GM18951 (cell line): ENCODE results near the gene TECRL.

Source experiments
- POLR2A ChIP-seq: IDR thresholded peaks from 4 replicates; pipeline ENCODE4 v1.6.1; 2011; ENCODE audit warnings: mild to moderate bottlenecking; ENCODE audit not compliant: insufficient read length, insufficient read depth; ENCODE audit errors: extremely low read depth
- in situ Hi-C: fragments of 300-500 bp; cut with MboI; formaldehyde crosslinking; loops from one replicate; pipeline ENCODE4 v1.12.0; 2022; ENCODE audit warnings: low sequenced_read_pairs, mixed read lengths, inconsistent platforms; ENCODE audit not compliant: unreplicated experiment

TECRL gene

GRCh38 chr4:64409300-64409699 lies at the start of gene TECRL:
Gene TECRL, minus strand, starts transcription at chr4:64409450. Its CDS starts 99 bp downstream, at chr4:64409351.
- TF ChIP-seq POLR2A: no peak
- in situ Hi-C loops: no loop called here

- in situ Hi-C loops: no loop called here
- no peak for TF ChIP-seq POLR2A
Measured at GRCh38 chr4:64432674-64433073, 23.4 kb upstream of the TECRL start.

- in situ Hi-C loops: no loop called here
- TF ChIP-seq POLR2A: no peak
Measured at GRCh38 chr4:64430933-64431332, 21.7 kb upstream of the TECRL start.

GRCh38 chr4:64417974-64418373 lies 8.7 kb upstream of the TECRL start:
- no peak for TF ChIP-seq POLR2A
- in situ Hi-C loops: no loop called here

- in situ Hi-C loops: no loop called here
- TF ChIP-seq POLR2A: no peak
Measured at GRCh38 chr4:64407000-64407399, 2.2 kb downstream of the TECRL start.

- no peak for TF ChIP-seq POLR2A
- in situ Hi-C loops: no loop called here
Measured at GRCh38 chr4:64405761-64406160, 3.5 kb downstream of the TECRL start.

GRCh38 chr4:64402684-64403083 lies 6.6 kb downstream of the TECRL start:
- in situ Hi-C loops: no loop called here
- no peak for TF ChIP-seq POLR2A

GRCh38 chr4:64399313-64400109 lies 9.7 kb downstream of the TECRL start:
- TF ChIP-seq POLR2A: no peak

GRCh38 chr4:64394469-64394868 lies 14.8 kb downstream of the TECRL start:
- TF ChIP-seq POLR2A: no peak
- in situ Hi-C loops: no loop called here

More at GRCh38 chr4:64399313-64400109, 9.7 kb downstream of the TECRL start:
- in situ Hi-C loops: no loop called here

- in situ Hi-C loops: no loop called here
- TF ChIP-seq POLR2A: no peak
Measured at GRCh38 chr4:64388252-64388651, 21.0 kb downstream of the TECRL start.

- no peak for TF ChIP-seq POLR2A
Measured at GRCh38 chr4:64385220-64385619, 24.0 kb downstream of the TECRL start.

GRCh38 chr4:64384237-64385203 lies 24.7 kb downstream of the TECRL start:
- TF ChIP-seq POLR2A: no peak
- in situ Hi-C loops: no loop called here

More at GRCh38 chr4:64385220-64385619, 24.0 kb downstream of the TECRL start:
- in situ Hi-C loops: no loop called here

GRCh38 chr4:64368741-64369140 lies 40.5 kb downstream of the TECRL start:
- TF ChIP-seq POLR2A: no peak
- in situ Hi-C loops: no loop called here
